ENCODE results near the gene OSBPL8. TPM values are rescaled to one million over a fixed set of nuclear protein-coding genes. Genes with fewer than 3 reads are reported as not detected.

The OSBPL8 gene
- total and polyA plus RNA-seq, 10 of the 15 experiments (the other 5 are each of a cell fraction or from before 2014, with no cell fraction given): 10.4 to 58.0 (median 32.0) TPM

DNA sequence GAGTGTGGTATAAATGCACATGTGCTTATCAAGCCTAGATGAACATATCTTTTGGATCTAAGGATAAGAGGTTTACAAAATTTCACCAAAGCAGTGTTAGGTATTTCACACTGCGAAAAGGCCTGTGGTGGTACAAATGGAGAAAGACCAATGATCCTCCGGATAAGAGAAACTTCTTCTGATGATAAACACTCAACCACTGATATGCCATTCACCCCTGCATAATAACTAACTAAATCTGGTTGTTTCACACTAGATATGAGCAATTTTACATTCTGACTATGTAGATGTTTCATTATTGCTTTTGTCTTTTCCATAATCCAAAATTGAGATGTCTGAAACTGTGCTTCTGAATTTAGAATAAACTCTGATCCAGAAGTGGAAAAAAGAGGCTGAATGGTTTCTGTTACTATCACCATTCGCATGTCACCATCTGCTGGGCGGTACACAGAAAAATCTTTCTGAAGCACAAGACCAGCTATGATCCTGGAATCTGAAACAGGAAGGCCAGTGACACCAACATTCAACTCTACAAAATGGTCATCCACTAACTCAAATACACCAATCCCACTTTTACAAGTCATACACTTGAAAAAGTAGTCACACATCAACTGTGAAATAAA is 212.7 kb downstream of the OSBPL8 start (continued):
- TF ChIP-seq ZBTB40 (IDR thresholded peaks at IDR 0.05; ENCODE audit: borderline replicate concordance) (no peak), MEF2A (IDR thresholded peaks at IDR 0.05; ENCODE audit: insufficient read depth, low read depth, low read length) (0 out of 2 replicates have a peak, but pooled peaks have one; percentile 16), SMC3 (IDR thresholded peaks at IDR 0.05; ENCODE audit: borderline replicate concordance, low read length) (peak; percentile 66), EP300 (IDR thresholded peaks at IDR 0.05; ENCODE audit: borderline replicate concordance in 1 of 2, control insufficient read depth in 1 of 2, low read depth in 2 of 2, low read length in 2 of 2) (no peak)

DNA sequence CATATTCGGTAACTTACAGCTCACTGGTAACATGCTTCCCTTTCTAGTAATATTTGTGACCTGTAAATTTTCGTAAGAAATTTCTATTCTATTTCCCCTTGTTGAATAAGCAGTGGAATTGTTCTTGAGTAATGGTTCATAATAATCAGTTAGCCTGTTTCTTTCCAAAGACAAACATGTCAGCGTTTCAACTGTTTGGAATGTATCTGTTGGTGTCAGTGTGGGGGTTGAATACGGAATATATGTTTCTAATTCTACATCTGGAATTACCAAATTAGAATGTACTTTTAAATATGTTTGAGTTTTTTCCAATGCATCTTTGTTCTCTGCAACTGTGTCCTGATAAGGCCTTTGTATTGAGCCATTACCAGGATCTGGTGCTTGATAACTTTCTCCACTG is 213.3 kb downstream of the OSBPL8 start:
- ChIA-PET SMC1A (ENCODE audit: uncharacterized antibody, unreplicated experiment) (interaction anchor here (0.8 to 1.8 kb wide), 9 partner anchors 110 to 558 kb away, joined by 3 to 11 read pairs (median 6); no protein-coding TSS in a partner anchor), CTCF (interaction anchor here (0.7 to 2.7 kb wide), 11 partner anchors 10 to 867 kb away, joined by 3 to 18 read pairs (median 4); no protein-coding TSS in a partner anchor), RAD21 (ENCODE audit: unreplicated experiment) (interaction anchor here (0.7 to 3.1 kb wide), 11 partner anchors 110 to 862 kb away, joined by 3 to 11 read pairs (median 3); partner anchors contain the start of genes KRR1 and PHLDA1), POLR2A (no interaction called here)
- Histone ChIP-seq H4K20me1 (ENCODE audit: control insufficient read depth, insufficient read depth) (no peaks in the 10 kb centered on the region), H3K4me2 (ENCODE audit: control insufficient read depth, insufficient read depth) (no peak overlapping the region), H3K36me3 (ENCODE audit: control insufficient read depth in 2 of 2, insufficient read depth in 2 of 2, low read length in 1 of 2) (no peaks in the 10 kb centered on the region), H3K27ac (ENCODE audit: control insufficient read depth, insufficient read depth) (no peak overlapping the region), H2AFZ (ENCODE audit: control insufficient read depth, low read depth, low read length) (no peak overlapping the region), H3K4me1 (ENCODE audit: control insufficient read depth, insufficient read depth, low read length) (peaks cover 7% of the 10 kb centered on the region; the same call in 1 of the 2 replicates), H3K9ac (ENCODE audit: control insufficient read depth, insufficient read depth, low read length) (no peak overlapping the region), H3K4me3 (no peak overlapping the region), H3K79me2 (ENCODE audit: control insufficient read depth, insufficient read depth, low read length) (peaks cover 11% of the 10 kb centered on the region), H3K27me3 (replicated peaks in 1 of 2; ENCODE audit: control insufficient read depth in 2 of 2, insufficient read depth in 2 of 2, low read length in 1 of 2) (no peaks in the 10 kb centered on the region), H3K9me3 (replicated peaks; ENCODE audit: control insufficient read depth, insufficient read depth, low read length) (no peaks in the 10 kb centered on the region)
- no TSS peak for BruUV-seq (replicated peaks)
- no peak for TF ChIP-seq BCL11A (IDR thresholded peaks at IDR 0.05; ENCODE audit: low read depth, low read length)
- TF ChIP-seq BRCA1 (IDR thresholded peaks at IDR 0.05; ENCODE audit: low read depth, low read length): no peak
- 63% methylated on average over 4 of the region's 4 CpGs for WGBS (ENCODE audit: insufficient coverage, insufficient replicate concordance, low lambda C conversion rate, missing lambda C conversion rate)
- no peak for ATAC-seq
- no peak for DNase-seq (ENCODE audit: low read depth, low spot score)
- intact Hi-C loops (cut with micrococcal nuclease; ENCODE audit: unreplicated experiment): loop anchor here (2.0 to 10.0 kb wide), 6 partner anchors 174 to 834 kb away; partner anchors contain the start of genes KRR1, OSBPL8 and PHLDA1
- FAIRE-seq: no peak
- in situ Hi-C loops (cut with MboI): loop anchor here (5.0 kb wide), 1 partner anchor 269 kb away; no protein-coding TSS in a partner anchor

Data from GM12878 (cell line).